Kidney (tissue), 14 donors: Measurements from ENCODE around the gene PDLIM5. TPM values are rescaled to one million over a fixed set of nuclear protein-coding genes. Genes with fewer than 3 reads are reported as not detected.
A peak's percentile ranks its signal among the peaks of the same experiment; 100 is the strongest.

Experiments
- DNase-seq, 5 donors: peaks; one replicate each; pipeline ENCODE4 v3.0.0-alpha.2; 2013 to 2020
- FAIRE-seq: peaks from 2 replicates; lab custom pipeline; 2012; peaks lifted over from hg19 to GRCh38; lab: Jason Lieb, UNC
- H3K27ac ChIP-seq, 2 donors: one replicate each; pipeline ENCODE4 v1.7.0; 2013; ENCODE audit warnings: low read depth in 2 of 2, low read length in 2 of 2, inconsistent platforms in 1 of 2
- H3K27me3 ChIP-seq: one replicate; pipeline ENCODE4 v1.7.1; 2013; ENCODE audit warnings: low read length, inconsistent platforms; ENCODE audit not compliant: control insufficient read depth, insufficient read depth
- H3K36me3 ChIP-seq, 3 donors: one replicate each; pipeline versions ENCODE4 v1.7.0 to v1.7.1; 2013; ENCODE audit warnings: low read length in 3 of 3, control low read depth in 1 of 3, inconsistent platforms in 1 of 3; ENCODE audit not compliant: insufficient read depth in 3 of 3, control insufficient read depth in 2 of 3
- H3K4me1 ChIP-seq, 3 donors: one replicate each; pipeline versions ENCODE4 v1.7.0 to v1.7.1; 2013; ENCODE audit warnings: low read length in 3 of 3, inconsistent platforms in 1 of 3, low read depth in 1 of 3; ENCODE audit not compliant: control insufficient read depth in 2 of 3, insufficient read depth in 2 of 3
- H3K4me3 ChIP-seq, 3 donors: one replicate each; pipeline versions ENCODE4 v1.7.0 to v1.8.1; 2013; ENCODE audit warnings: low read length in 3 of 3, control low read depth in 1 of 3, inconsistent platforms in 1 of 3
- H3K9ac ChIP-seq, 3 donors: one replicate each; pipeline versions ENCODE4 v1.7.0 to v1.7.1; 2013; ENCODE audit warnings: low read length in 3 of 3, control low read depth in 1 of 3, inconsistent platforms in 1 of 3
- H3K9me3 ChIP-seq, 3 donors: one replicate each; pipeline versions ENCODE4 v1.7.0 to v1.7.1; 2013; ENCODE audit warnings: low read length in 3 of 3, control low read depth in 1 of 3, inconsistent platforms in 1 of 3; ENCODE audit not compliant: control insufficient read depth in 2 of 3, insufficient read depth in 1 of 3
- intact Hi-C: fragments of 100-400 bp; cut with DNase I; formaldehyde crosslinking; loops from one replicate; pipeline ENCODE4 v1.11.1; 2022
- polyA plus RNA-seq: library from polyadenylated mRNA; stranded (reverse); fragments of 350-450 nt; fragmentation: Illumina TruSeq; extraction: RNeasy Lipid Tissue Mini Kit (QIAGEN cat#74804); gene quantifications from one replicate; pipeline ENCODE4 v1.2.3, GENCODE V29; 2014; ENCODE audit warnings: low read depth, low replicate concordance; ENCODE audit not compliant: insufficient read depth
- total RNA-seq: library from RNA; stranded (reverse); fragmentation: NEBNext Ultra II Directional; extraction: Animal tissue kit (Norgen Biotek cat#: 25700); gene quantifications from one replicate; pipeline ENCODE4 v1.2.1, GENCODE V29; 2021
- TF ChIP-seq, protein P1 (sequence below): IDR thresholded peaks from 3 replicates; pipeline ENCODE4 v1.5.1; 2012; ENCODE audit warnings: mild to moderate bottlenecking, moderate library complexity, borderline replicate concordance; ENCODE audit not compliant: insufficient read depth; ENCODE audit errors: extremely low read depth
- donor health status: control.
- donor health status: control.
- donor health status: control.
- donor health status: control.
- donor health status: control.
- donor health status: DM: yes; HTN: yes; CAD: no.
- donor health status: Normal renal cell carcinoma (clear cell type).

PDLIM5 gene
- total and polyA plus RNA-seq, 2 donors from 2014 or later = 24.3 to 167 TPM

DNA sequence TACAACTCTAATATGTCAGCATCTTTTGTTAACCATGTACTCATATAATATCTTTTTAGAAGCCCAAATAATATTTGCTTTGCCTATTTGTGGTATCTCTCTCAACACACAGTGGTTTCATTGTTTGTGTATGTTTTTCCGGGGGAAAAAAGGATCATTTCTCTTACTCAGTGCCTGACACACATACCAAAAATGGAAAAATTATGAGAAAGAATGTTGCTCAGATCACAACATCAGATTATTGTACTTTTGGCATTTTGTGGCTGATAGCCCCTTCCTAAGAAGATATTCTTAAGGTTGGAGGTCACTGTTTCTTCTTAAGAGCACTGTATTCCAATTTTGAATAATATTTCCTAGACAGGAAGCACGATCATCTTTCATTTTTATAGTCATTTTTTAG, 93.6 kb downstream of the PDLIM5 start:
- Histone ChIP-seq H3K27ac (peak overlapping the region in 1 of 2 donors; percentile 49), H3K4me1 (peaks cover 0 to 7% (median 4%) of the 10 kb centered on the region in 3 donors), H3K27me3 (no peaks in the 10 kb centered on the region), H3K9ac (no peak overlapping the region), H3K36me3 (peaks cover 0 to 5% (median 0%) of the 10 kb centered on the region in 3 donors), H3K9me3 (no peaks in the 10 kb centered on the region), H3K4me3 (no peak overlapping the region)
- intact Hi-C loops = no loop called here
- TF ChIP-seq, protein P1, sequence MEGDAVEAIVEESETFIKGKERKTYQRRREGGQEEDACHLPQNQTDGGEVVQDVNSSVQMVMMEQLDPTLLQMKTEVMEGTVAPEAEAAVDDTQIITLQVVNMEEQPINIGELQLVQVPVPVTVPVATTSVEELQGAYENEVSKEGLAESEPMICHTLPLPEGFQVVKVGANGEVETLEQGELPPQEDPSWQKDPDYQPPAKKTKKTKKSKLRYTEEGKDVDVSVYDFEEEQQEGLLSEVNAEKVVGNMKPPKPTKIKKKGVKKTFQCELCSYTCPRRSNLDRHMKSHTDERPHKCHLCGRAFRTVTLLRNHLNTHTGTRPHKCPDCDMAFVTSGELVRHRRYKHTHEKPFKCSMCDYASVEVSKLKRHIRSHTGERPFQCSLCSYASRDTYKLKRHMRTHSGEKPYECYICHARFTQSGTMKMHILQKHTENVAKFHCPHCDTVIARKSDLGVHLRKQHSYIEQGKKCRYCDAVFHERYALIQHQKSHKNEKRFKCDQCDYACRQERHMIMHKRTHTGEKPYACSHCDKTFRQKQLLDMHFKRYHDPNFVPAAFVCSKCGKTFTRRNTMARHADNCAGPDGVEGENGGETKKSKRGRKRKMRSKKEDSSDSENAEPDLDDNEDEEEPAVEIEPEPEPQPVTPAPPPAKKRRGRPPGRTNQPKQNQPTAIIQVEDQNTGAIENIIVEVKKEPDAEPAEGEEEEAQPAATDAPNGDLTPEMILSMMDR = no peak
- no peak for FAIRE-seq
- DNase-seq = no peak

DNA sequence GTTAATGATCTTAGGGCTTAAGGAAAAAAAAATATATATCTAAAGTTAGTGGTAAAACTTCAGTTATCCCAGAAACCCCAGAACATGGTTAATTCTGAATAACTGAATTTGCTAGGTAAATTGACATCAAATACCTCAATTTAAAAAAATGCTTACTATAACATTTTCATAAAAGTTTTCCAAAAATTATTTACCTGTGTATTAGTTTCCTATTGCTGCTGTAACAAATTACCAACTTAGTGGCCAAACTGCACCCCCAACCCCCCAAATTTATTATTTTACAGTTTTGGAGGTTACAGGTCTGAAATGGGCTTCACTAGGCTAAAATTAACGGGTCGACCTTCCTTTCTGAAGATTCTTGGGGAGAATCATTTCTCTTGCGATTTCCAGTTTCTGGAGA, 95.2 kb downstream of the PDLIM5 start:
- Histone ChIP-seq H3K27ac (no peak overlapping the region), H3K9me3 (no peaks in the 10 kb centered on the region), H3K27me3 (no peaks in the 10 kb centered on the region), H3K4me1 (peaks cover 0 to 7% (median 4%) of the 10 kb centered on the region in 3 donors), H3K9ac (no peak overlapping the region), H3K36me3 (peaks cover 0 to 5% (median 0%) of the 10 kb centered on the region in 3 donors), H3K4me3 (no peak overlapping the region)
- intact Hi-C loops = no loop called here
- no peak for FAIRE-seq
- TF ChIP-seq, protein P1 = no peak
- no peak for DNase-seq

DNA sequence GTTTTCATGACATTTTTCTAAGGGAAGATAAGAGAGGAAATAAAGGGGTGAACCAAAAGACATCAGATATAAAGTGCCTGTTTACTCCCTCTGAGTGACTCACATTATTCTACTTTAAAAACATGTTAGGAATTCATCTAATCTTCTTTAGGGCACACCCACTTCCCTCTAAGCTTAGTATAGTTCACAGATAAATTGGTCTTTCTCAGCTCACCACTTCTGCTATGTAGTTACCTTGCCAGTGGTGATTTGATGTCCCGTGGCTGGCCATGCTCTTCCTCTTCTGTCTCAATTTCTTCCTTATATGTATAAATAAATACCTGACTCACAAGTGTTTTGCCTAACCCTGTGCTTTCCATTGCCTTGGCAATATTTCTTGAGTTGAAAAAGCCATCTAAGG, 96.8 kb downstream of the PDLIM5 start:
- Histone ChIP-seq H3K4me1 (peaks cover 0 to 7% (median 4%) of the 10 kb centered on the region in 3 donors), H3K9me3 (no peaks in the 10 kb centered on the region), H3K4me3 (no peak overlapping the region), H3K27ac (peak overlapping the region in 1 of 2 donors; percentile 64), H3K27me3 (no peaks in the 10 kb centered on the region), H3K9ac (no peak overlapping the region), H3K36me3 (peaks cover 0 to 5% (median 0%) of the 10 kb centered on the region in 3 donors)
- DNase-seq = no peak
- intact Hi-C loops = no loop called here
- TF ChIP-seq, protein P1 = no peak
- FAIRE-seq = no peak

DNA sequence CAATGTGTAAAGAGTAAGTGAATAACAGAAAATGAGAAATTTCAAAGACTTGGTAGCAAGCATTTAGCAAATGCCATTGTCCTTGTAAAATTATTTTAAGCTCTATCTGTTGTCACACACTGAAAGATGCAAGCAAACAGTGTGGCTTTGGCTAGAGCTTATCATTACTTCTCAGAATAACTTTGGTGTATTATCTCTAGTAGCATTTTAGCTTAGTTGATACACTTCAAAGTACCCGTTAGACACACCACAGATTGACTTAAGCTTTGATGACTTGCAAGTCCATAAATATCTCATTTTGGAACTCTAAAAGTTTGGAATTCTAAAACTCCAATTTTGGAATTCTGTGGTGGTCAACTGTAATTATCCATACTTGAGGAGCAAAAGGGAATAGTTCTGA, 98.6 kb downstream of the PDLIM5 start:
- Histone ChIP-seq H3K36me3 (peaks cover 0 to 5% (median 0%) of the 10 kb centered on the region in 3 donors), H3K27ac (peak overlapping the region in 1 of 2 donors; percentile 2), H3K9me3 (no peaks in the 10 kb centered on the region), H3K9ac (no peak overlapping the region), H3K4me1 (peaks cover 0 to 7% (median 4%) of the 10 kb centered on the region in 3 donors), H3K4me3 (no peak overlapping the region), H3K27me3 (no peaks in the 10 kb centered on the region)
- intact Hi-C loops = no loop called here
- TF ChIP-seq, protein P1 = no peak
- FAIRE-seq (no peak), DNase-seq (no peak)
